HG02588 (cell line): ENCODE results near the gene POLK.
"Not testable (repeated sequence)": the region's sequence is repeated elsewhere in the genome, so short reads cannot be mapped to it uniquely, and the experiment has no call there.

Experiments
- ATAC-seq: cut with Tn5 transposase; IDR thresholded peaks from one replicate; pipeline ENCODE4 v1.9.1; 2021; ENCODE audit warnings: mild to moderate bottlenecking, moderate library complexity; ENCODE audit not compliant: unreplicated experiment

POLK gene

GRCh38 chr5:75510417-75510835 lies 1.3 kb upstream of the POLK start:
- ATAC-seq = no peak

- ATAC-seq = peak; percentile 26
These were observed 756 bp upstream of the POLK start for GRCh38 chr5:75510836-75511434.

GRCh38 chr5:75512383-75513074 lies 838 bp downstream of the POLK start:
- no peak for ATAC-seq

- no peak for ATAC-seq
These were observed 2.1 kb downstream of the POLK start for GRCh38 chr5:75513841-75514240.

GRCh38 chr5:75514323-75514722 lies 2.6 kb downstream of the POLK start:
- ATAC-seq = no peak

GRCh38 chr5:75519761-75520160 lies 8.1 kb downstream of the POLK start:
- no peak for ATAC-seq

GRCh38 chr5:75521195-75521594 lies 9.5 kb downstream of the POLK start:
- ATAC-seq = no peak

- no peak for ATAC-seq
These were observed 10.3 kb downstream of the POLK start for GRCh38 chr5:75522025-75522424.

GRCh38 chr5:75522542-75522941 lies 10.9 kb downstream of the POLK start:
- no peak for ATAC-seq

- ATAC-seq = no peak
These were observed 11.6 kb downstream of the POLK start for GRCh38 chr5:75523275-75523674.

- ATAC-seq = peak; percentile 92
These were observed 12.4 kb downstream of the POLK start for GRCh38 chr5:75524071-75524470.

- no peak for ATAC-seq
These were observed 12.9 kb downstream of the POLK start for GRCh38 chr5:75524591-75524990.

- no peak for ATAC-seq
These were observed 13.7 kb downstream of the POLK start for GRCh38 chr5:75525344-75525743.

- no peak for ATAC-seq
These were observed 14.4 kb downstream of the POLK start for GRCh38 chr5:75526070-75526469.

- no peak for ATAC-seq
These were observed 17.5 kb downstream of the POLK start for GRCh38 chr5:75529185-75529584.

GRCh38 chr5:75532190-75532589 lies 20.5 kb downstream of the POLK start:
- no peak for ATAC-seq

- ATAC-seq = not testable (repeated sequence)
These were observed 22.0 kb downstream of the POLK start for GRCh38 chr5:75533716-75534115.

- ATAC-seq = no peak
These were observed 23.0 kb downstream of the POLK start for GRCh38 chr5:75534734-75535133.

GRCh38 chr5:75536147-75536546 lies 24.5 kb downstream of the POLK start:
- ATAC-seq = no peak

GRCh38 chr5:75536694-75537360 lies 25.1 kb downstream of the POLK start:
- no peak for ATAC-seq

GRCh38 chr5:75538211-75538610 lies 26.5 kb downstream of the POLK start:
- no peak for ATAC-seq

GRCh38 chr5:75545131-75545530 lies 33.4 kb downstream of the POLK start:
- no peak for ATAC-seq
